Measurements from ENCODE around the gene ZNF41.
"Not testable (repeated sequence)": the region's sequence is repeated elsewhere in the genome, so short reads cannot be mapped to it uniquely, and the experiment has no call there.

Gene ZNF41

GRCh38 chrX:47492133-47492532, 9.1 kb upstream of the ZNF41 start:
- DNase-seq (ENCODE audit: low read depth in 2 of 2): not testable (repeated sequence)

- no peak for DNase-seq (ENCODE audit: low read depth in 2 of 2)
Observed at GRCh38 chrX:47489507-47490275, 6.7 kb upstream of the ZNF41 start.

GRCh38 chrX:47484885-47485284, 1.9 kb upstream of the ZNF41 start:
- no peak for DNase-seq (ENCODE audit: low read depth in 2 of 2)

GRCh38 chrX:47483306-47484268, 565 bp upstream of the ZNF41 start:
- DNase-seq (ENCODE audit: low read depth in 2 of 2): no peak

- DNase-seq (ENCODE audit: low read depth in 2 of 2): no peak
Observed at GRCh38 chrX:47482065-47482511, 934 bp downstream of the ZNF41 start.

- no peak for DNase-seq (ENCODE audit: low read depth in 2 of 2)
Observed at GRCh38 chrX:47481160-47481559, 1.9 kb downstream of the ZNF41 start.

GRCh38 chrX:47480576-47480975, 2.4 kb downstream of the ZNF41 start:
- DNase-seq (ENCODE audit: low read depth in 2 of 2): no peak

GRCh38 chrX:47475476-47475875, 7.5 kb downstream of the ZNF41 start:
- no peak for DNase-seq (ENCODE audit: low read depth in 2 of 2)

- no peak for DNase-seq (ENCODE audit: low read depth in 2 of 2)
Observed at GRCh38 chrX:47467106-47467505, 15.9 kb downstream of the ZNF41 start.

GRCh38 chrX:47460561-47460960, 22.5 kb downstream of the ZNF41 start:
- no peak for DNase-seq (ENCODE audit: low read depth in 2 of 2)

- no peak for DNase-seq (ENCODE audit: low read depth in 2 of 2)
Observed at GRCh38 chrX:47458528-47458927, 24.5 kb downstream of the ZNF41 start.

- no peak for DNase-seq (ENCODE audit: low read depth in 2 of 2)
Observed at GRCh38 chrX:47456080-47456479, 26.9 kb downstream of the ZNF41 start.

- DNase-seq (ENCODE audit: low read depth in 2 of 2): no peak
Observed at GRCh38 chrX:47452112-47452511, 30.9 kb downstream of the ZNF41 start.

GRCh38 chrX:47448165-47448806, 34.7 kb downstream of the ZNF41 start:
- no peak for DNase-seq (ENCODE audit: low read depth in 2 of 2)

GRCh38 chrX:47447607-47448006, 35.4 kb downstream of the ZNF41 start:
- no peak for DNase-seq (ENCODE audit: low read depth in 2 of 2)

- no peak for DNase-seq (ENCODE audit: low read depth in 2 of 2)
Observed at GRCh38 chrX:47446971-47447370, 36.1 kb downstream of the ZNF41 start.

GRCh38 chrX:47446431-47446830, 36.6 kb downstream of the ZNF41 start:
- DNase-seq (ENCODE audit: low read depth in 2 of 2): no peak

GRCh38 chrX:47430925-47431324, 52.1 kb downstream of the ZNF41 start:
- DNase-seq (ENCODE audit: low read depth in 2 of 2): no peak

- DNase-seq (ENCODE audit: low read depth in 2 of 2): no peak
Observed at GRCh38 chrX:47422444-47422843, 60.6 kb downstream of the ZNF41 start.

- no peak for DNase-seq (ENCODE audit: low read depth in 2 of 2)
Observed at GRCh38 chrX:47420962-47421361, 62.1 kb downstream of the ZNF41 start.

GRCh38 chrX:47420265-47420664, 62.8 kb downstream of the ZNF41 start:
- no peak for DNase-seq (ENCODE audit: low read depth in 2 of 2)

- DNase-seq (ENCODE audit: low read depth in 2 of 2): no peak
Observed at GRCh38 chrX:47413179-47413594, 69.8 kb downstream of the ZNF41 start.
